CD4-positive, alpha-beta T cell treated with Interleukin-1 beta for 1 hour (primary cell): Measurements from ENCODE around the gene AATF.
"Not testable (repeated sequence)": the region's sequence is repeated elsewhere in the genome, so short reads cannot be mapped to it uniquely, and the experiment has no call there.

Experiments
- DNase-seq, 2 donors: peaks; one replicate each; pipeline ENCODE4 v3.0.0-alpha.2; 2020 to 2022

Gene AATF

GRCh38 chr17:37052450-37052849 lies 103.7 kb downstream of the AATF start:
- no peak for DNase-seq

- no peak for DNase-seq
Measured at GRCh38 chr17:37054894-37055293, 106.1 kb downstream of the AATF start.

GRCh38 chr17:37056622-37057021 lies 107.9 kb downstream of the AATF start:
- no peak for DNase-seq

GRCh38 chr17:37059493-37059892 lies 110.7 kb downstream of the AATF start:
- DNase-seq: no peak

- no peak for DNase-seq
Measured at GRCh38 chr17:37060094-37060493, 111.3 kb downstream of the AATF start.

DNA sequence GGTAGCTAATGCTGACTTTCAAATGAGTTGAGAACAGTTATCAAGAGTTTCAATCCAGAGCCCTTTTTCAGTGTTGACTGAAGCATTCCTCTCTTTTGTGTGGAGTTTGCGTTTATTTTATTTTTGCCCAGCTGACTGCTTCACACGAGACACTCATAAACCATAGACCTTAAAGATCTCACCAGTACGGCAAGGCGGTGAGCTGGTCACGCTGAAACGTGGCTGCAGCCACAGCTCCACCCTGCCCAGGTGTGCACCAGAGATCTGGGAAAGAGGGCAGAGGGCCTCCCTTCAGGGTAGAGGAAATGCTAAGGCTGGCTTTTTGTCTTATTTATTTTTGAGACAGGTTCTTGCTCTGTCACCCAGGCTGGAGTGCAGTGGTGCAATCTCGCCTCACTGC lies 112.2 kb downstream of the AATF start:
- no peak for DNase-seq

DNA sequence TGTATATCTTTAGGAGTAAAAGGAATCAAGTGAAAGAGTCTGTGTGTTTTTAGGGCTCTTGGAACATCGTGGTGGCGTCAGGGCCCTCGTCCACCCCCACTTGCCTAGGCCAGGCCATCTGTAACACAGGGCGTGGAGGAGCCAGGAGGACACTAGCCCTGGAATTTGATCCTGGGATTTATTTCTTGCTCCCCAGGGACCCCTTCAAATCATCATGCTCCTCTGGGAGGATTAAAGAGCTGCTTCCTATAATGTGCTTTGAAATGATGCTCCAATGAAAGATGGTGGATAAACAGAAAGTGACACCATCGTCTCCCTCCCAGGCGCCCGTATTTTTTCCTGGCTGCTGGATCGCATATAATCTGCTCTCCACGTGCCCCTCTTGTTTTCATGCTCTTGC lies 113.3 kb downstream of the AATF start:
- DNase-seq: no peak

GRCh38 chr17:37064206-37064605 lies 115.5 kb downstream of the AATF start:
- DNase-seq: no peak

- no peak for DNase-seq
Measured at GRCh38 chr17:37064956-37065355, 116.2 kb downstream of the AATF start.

GRCh38 chr17:37065486-37066321 lies 117.0 kb downstream of the AATF start:
- DNase-seq: no peak

DNA sequence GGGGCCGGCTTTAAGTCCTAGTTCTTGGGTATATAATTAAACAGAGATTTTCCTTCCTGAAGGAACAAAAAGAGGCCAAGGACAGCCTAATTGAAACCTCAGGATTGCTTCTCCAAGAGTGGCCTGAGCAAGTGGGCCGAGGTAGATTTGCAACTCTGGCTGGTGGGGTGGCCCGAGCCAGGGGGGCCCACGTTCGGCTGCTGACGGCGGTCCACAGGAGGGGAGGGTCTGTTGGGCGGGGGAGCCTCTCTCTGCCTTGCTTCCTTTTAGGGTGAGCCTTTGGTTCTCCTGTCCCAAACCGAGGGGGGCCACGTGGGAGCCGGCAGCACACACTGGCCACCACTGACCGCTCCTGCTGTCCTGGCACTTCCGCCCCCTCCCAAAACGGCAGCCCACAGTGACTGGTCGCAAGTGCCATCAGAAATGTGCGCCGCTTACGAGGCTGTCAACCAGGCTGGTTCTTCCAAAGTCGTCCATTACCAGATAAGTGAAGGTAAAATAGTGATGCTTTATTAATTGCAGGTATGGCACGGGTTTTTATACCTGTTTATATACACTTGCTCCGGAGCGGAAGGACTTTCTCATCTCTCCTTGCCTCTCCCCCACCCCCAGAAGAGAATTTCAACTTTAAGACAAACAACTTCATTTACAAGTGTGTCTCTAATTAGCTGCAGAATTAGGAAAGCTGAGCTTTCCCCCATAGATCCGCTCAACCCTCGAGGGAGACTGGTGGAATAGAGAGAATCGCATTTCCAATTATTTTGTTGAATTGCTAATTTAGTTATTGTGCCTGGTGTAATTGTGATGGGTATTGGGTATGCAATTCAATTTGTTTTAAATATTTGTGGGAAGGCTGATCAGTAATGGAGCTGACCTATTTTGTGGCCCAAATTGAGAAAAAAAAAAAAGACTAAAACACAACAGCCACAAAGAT lies 117.8 kb downstream of the AATF start:
- no peak for DNase-seq

- no peak for DNase-seq
Measured at GRCh38 chr17:37067555-37068111, 118.9 kb downstream of the AATF start.

DNA sequence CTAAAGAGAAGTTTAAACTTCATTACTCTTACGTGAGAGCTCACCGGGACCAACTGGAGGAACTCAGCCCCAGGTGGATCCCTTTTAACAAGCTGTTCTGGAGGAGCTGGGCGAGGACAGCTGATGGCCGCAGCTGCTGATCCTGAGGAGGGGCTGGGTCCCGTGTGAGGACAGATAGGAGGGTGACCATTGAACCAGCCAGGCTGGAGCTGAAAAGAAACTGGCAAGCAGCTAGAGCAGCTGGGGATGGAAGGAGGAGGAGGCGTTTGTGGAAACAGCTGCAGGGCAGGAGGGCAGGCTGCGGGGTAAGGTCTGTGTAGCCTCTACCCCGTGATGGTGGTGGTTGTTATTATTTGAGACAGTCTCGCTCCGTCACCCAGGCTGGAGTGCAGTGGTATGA lies 119.5 kb downstream of the AATF start:
- no peak for DNase-seq

DNA sequence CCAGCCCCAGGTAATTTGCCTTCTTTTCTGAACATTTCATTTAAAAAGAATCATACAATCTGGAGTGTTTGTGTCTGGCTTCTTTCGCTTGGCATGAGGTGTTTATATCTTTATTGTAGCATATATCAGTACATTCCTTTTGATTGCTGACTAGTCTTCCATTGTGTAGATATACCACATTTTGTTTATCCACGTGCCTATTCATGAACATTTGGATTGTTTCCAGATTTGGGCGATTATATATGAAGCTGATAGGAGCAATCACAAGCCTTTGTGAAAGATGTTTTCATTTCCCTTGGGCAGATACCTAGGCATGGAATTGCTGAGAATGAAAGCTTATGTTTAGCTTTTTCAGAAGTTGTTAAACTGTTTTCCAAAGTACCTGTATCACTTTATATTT lies 120.3 kb downstream of the AATF start:
- DNase-seq: no peak

GRCh38 chr17:37073464-37073863 lies 124.7 kb downstream of the AATF start:
- DNase-seq: not testable (repeated sequence)

GRCh38 chr17:37079065-37079708 lies 130.4 kb downstream of the AATF start:
- no peak for DNase-seq

DNA sequence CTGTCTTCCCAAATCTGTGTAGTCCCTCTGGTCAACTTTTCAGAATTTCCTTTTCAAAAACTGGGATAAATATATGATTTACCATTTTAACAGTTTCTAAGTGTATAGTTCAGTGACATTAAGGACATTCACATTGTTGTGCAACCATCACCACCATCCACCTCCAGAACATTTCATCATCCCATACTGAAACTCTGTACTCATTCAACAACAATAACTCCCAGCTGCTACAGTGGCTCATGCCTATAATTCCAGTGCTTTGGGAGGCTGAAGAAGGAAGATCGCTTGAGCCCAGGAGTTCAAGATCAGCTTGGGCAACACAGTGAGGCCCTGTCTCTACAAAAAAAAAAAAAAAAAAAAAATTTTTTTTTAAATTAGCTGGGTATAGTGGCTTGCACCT lies 131.0 kb downstream of the AATF start:
- DNase-seq: no peak

GRCh38 chr17:37081287-37081686 lies 132.5 kb downstream of the AATF start:
- no peak for DNase-seq

GRCh38 chr17:37082311-37082860 lies 133.6 kb downstream of the AATF start:
- DNase-seq: no peak

DNA sequence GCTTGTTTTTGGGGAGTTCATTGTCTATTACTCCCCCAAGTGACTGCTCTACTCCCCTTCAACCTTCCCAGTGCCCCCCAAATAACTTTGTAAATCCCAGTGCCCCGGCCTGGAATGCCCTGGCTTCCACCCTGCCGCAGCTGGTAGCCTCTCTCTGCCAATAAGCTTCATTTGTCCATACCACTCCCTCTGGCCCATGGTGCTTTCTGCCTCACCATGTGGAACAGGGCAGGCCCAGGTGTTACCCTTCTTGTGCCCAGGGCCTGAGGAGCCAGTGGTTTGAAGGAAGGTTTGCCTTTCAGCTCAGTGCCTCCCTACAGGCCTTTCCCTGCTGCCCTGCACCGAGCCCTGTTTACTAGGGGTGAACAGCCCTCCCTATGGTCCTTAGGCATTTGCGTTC lies 134.2 kb downstream of the AATF start:
- no peak for DNase-seq

- no peak for DNase-seq
Measured at GRCh38 chr17:37083456-37083855, 134.7 kb downstream of the AATF start.

DNA sequence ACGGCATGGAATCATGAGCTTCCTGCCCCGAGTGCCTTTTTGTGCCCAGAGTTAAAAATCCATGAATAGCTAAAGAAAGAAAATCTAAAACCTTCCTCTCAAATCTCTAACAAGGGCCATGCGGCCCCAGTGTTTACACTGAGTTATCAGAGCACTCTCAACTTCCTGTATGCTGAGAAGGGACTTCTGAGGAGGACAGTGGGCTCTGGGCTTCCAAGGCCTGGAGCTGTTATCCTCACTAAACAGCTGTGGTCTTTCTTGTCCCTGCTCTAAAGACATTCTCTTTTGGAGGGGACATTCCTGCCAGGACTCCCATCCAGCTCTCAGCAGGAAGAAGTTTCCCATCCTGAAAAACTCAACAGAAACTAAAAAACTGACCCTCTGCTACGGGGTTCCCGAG lies 135.6 kb downstream of the AATF start:
- DNase-seq: no peak

DNA sequence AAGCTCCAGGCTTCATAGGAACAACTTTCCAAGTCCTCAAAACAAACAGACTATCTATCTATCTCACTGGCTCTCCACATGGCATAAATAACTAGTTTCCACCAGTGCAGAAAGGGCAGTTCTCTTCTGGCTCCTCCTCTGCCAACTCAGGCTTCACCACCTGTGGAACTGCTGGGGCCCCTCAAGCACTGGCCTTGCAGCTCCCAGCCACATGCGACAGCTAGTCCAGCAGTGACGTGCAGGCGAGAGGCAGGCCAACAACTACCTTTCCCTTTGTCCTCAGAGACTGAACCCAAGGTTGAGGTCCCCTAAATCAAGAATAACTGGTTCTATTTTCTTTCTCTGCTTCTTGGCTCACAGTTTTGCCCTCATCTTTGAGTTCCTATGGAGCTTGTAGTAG lies 137.6 kb downstream of the AATF start:
- no peak for DNase-seq
